Prostate gland (tissue), 2 donors: ENCODE measurements around the gene COG5.

ENCODE experiments used
- POLR2A ChIP-seq: fragments of 450-650 bp; IDR thresholded peaks from one replicate; pipeline ENCODE4 v1.6.1; 2016; ENCODE audit warnings: antibody characterized with exemption, mild to moderate bottlenecking
- TF ChIP-seq, protein P1 (sequence below), 4 experiments: fragments of 200-600 bp in 2 of 4; fragments of 450-650 bp in 2 of 4; sonication (generic) in 2 of 4; IDR thresholded peaks; 1 replicate in 3 of 4; 2 replicates in 1 of 4; pipeline ENCODE4 v1.5.1; 2016 to 2019; ENCODE audit warnings: antibody characterized with exemption in 4 of 4, mild to moderate bottlenecking in 2 of 4, moderate library complexity in 2 of 4

DNA sequence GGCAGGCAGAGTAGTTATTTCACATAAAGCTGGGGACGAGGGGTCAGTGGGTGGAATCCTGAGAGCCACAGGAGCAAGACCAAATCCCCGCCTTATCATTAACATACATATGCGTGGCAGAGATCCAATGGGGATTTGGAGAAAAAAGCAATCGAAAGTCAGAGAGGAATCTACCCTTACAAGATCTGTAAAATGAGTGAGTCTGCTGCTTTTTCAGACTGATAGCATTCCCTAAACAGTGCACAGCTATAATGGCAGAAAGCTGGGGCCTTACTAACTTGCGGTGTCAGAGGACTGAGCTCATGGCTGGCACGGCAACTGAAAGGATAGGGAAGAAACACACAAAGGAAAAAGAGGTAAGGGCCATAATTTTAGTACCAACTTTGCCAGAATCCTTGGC, 68.8 kb downstream of the COG5 start:
- TF ChIP-seq, protein P1, sequence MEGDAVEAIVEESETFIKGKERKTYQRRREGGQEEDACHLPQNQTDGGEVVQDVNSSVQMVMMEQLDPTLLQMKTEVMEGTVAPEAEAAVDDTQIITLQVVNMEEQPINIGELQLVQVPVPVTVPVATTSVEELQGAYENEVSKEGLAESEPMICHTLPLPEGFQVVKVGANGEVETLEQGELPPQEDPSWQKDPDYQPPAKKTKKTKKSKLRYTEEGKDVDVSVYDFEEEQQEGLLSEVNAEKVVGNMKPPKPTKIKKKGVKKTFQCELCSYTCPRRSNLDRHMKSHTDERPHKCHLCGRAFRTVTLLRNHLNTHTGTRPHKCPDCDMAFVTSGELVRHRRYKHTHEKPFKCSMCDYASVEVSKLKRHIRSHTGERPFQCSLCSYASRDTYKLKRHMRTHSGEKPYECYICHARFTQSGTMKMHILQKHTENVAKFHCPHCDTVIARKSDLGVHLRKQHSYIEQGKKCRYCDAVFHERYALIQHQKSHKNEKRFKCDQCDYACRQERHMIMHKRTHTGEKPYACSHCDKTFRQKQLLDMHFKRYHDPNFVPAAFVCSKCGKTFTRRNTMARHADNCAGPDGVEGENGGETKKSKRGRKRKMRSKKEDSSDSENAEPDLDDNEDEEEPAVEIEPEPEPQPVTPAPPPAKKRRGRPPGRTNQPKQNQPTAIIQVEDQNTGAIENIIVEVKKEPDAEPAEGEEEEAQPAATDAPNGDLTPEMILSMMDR (IDR thresholded peaks at IDR 0.05): no peak
- TF ChIP-seq POLR2A: no peak
